GM12891 (cell line): Measurements from ENCODE around the gene ILDR2.

Experiments
- PAX5 ChIP-seq: IDR thresholded peaks from 2 replicates; pipeline ENCODE4 v1.6.1; 2011; ENCODE audit warnings: low read length, moderate library complexity, mild to moderate bottlenecking; ENCODE audit not compliant: insufficient read depth, severe bottlenecking
- POLR2A ChIP-seq: IDR thresholded peaks from 2 replicates; pipeline ENCODE4 v1.6.1; 2011; ENCODE audit warnings: low read depth, low read length, control low read depth
- POLR2AphosphoS5 ChIP-seq: IDR thresholded peaks from 2 replicates; pipeline ENCODE4 v1.6.1; 2011; ENCODE audit warnings: low read depth, low read length, control low read depth
- SPI1 ChIP-seq: IDR thresholded peaks from 2 replicates; pipeline ENCODE4 v1.6.1; 2011; ENCODE audit warnings: low read depth, low read length, control low read depth
- TAF1 ChIP-seq: IDR thresholded peaks from 2 replicates; pipeline ENCODE4 v1.6.1; 2011; ENCODE audit warnings: low read depth, low read length, control low read depth

- TF ChIP-seq POLR2AphosphoS5: no peak
- TF ChIP-seq POLR2A: no peak
- no peak for TF ChIP-seq SPI1
- TF ChIP-seq TAF1: no peak
- no peak for TF ChIP-seq PAX5
These were observed 60.3 kb downstream of the ILDR2 start for GRCh38 chr1:166915042-166915441.
